Ectodermal cell (in vitro differentiated cells): ENCODE data around the gene CDCP1.
"Not testable (repeated sequence)": the region's sequence is repeated elsewhere in the genome, so short reads cannot be mapped to it uniquely, and the experiment has no call there.

Experiments used
- H3K27ac ChIP-seq: 2 replicates; pipeline ENCODE4 v1.7.0; 2013; ENCODE audit warnings: mild to moderate bottlenecking, low read depth, low read length; ENCODE audit not compliant: insufficient read depth, poor library complexity, severe bottlenecking
- H3K27me3 ChIP-seq: 2 replicates; pipeline ENCODE4 v1.7.0; 2013; ENCODE audit warnings: mild to moderate bottlenecking, low read length; ENCODE audit not compliant: insufficient read depth, control insufficient read depth, poor library complexity, severe bottlenecking
- H3K36me3 ChIP-seq: one replicate; pipeline ENCODE4 v1.7.0; 2013; ENCODE audit warnings: low read length; ENCODE audit not compliant: control insufficient read depth, insufficient read depth
- H3K4me1 ChIP-seq: one replicate; pipeline ENCODE4 v1.7.0; 2013; ENCODE audit warnings: low read length; ENCODE audit not compliant: control insufficient read depth, insufficient read depth
- H3K4me3 ChIP-seq: 2 replicates; pipeline ENCODE4 v1.7.0; 2013; ENCODE audit warnings: low read depth, low read length, control low read depth; ENCODE audit not compliant: insufficient read depth
- H3K9me3 ChIP-seq: 2 replicates; pipeline ENCODE4 v1.7.0; 2013; ENCODE audit warnings: mild to moderate bottlenecking, low read length, moderate library complexity; ENCODE audit not compliant: control insufficient read depth
- WGBS, 2 experiments: methylation state at CpG; one replicate each; pipeline ENCODE4 v1.1.7; 2013; ENCODE audit warnings: missing lambda C conversion rate in 2 of 2; 5-methylcytosine and 5-hydroxymethylcytosine counted together

CDCP1 gene

GRCh38 chr3:45154641-45155147 is 8.5 kb upstream of the CDCP1 start:
- Histone ChIP-seq H3K36me3 (no peaks in the 10 kb centered on the region), H3K9me3 (no peaks in the 10 kb centered on the region), H3K4me3 (no peak overlapping the region), H3K27ac (no peak overlapping the region), H3K4me1 (no peaks in the 10 kb centered on the region), H3K27me3 (no peaks in the 10 kb centered on the region)
- 86 to 90% methylated on average over 6 of the region's 6 CpGs for WGBS, 2 experiments

GRCh38 chr3:45153658-45154437 is 7.7 kb upstream of the CDCP1 start:
- H3K27ac ChIP-seq, result no peak overlapping the region
- WGBS, 2 experiments, result 78 to 80% methylated on average over 4 of the region's 5 CpGs

GRCh38 chr3:45152307-45152706 is 6.1 kb upstream of the CDCP1 start:
- Histone ChIP-seq H3K27me3 (peaks cover 14% of the 10 kb centered on the region), H3K9me3 (no peaks in the 10 kb centered on the region), H3K4me3 (no peak overlapping the region), H3K4me1 (no peaks in the 10 kb centered on the region), H3K36me3 (no peaks in the 10 kb centered on the region), H3K27ac (no peak overlapping the region)
- 40 to 82% methylated on average over 1 of the region's 1 CpG for WGBS, 2 experiments

More at GRCh38 chr3:45153658-45154437, 7.7 kb upstream of the CDCP1 start:
- no peaks in the 10 kb centered on the region for H3K9me3 ChIP-seq
- H3K36me3 ChIP-seq, result no peaks in the 10 kb centered on the region
- no peaks in the 10 kb centered on the region for H3K27me3 ChIP-seq
- no peak overlapping the region for H3K4me3 ChIP-seq
- H3K4me1 ChIP-seq, result no peaks in the 10 kb centered on the region

- peaks cover 26% of the 10 kb centered on the region for H3K27me3 ChIP-seq
- no peaks in the 10 kb centered on the region for H3K9me3 ChIP-seq
- H3K4me1 ChIP-seq, result no peaks in the 10 kb centered on the region
- no peak overlapping the region for H3K4me3 ChIP-seq
- WGBS, 2 experiments, result 60 to 76% methylated on average over 1 to 2 of the region's 2 CpGs
- no peaks in the 10 kb centered on the region for H3K36me3 ChIP-seq
- no peak overlapping the region for H3K27ac ChIP-seq
Observed at GRCh38 chr3:45151100-45151499, 4.9 kb upstream of the CDCP1 start.

GRCh38 chr3:45148921-45149320 is 2.7 kb upstream of the CDCP1 start:
- peaks cover 48% of the 10 kb centered on the region for H3K27me3 ChIP-seq
- H3K27ac ChIP-seq, result no peak overlapping the region
- H3K4me3 ChIP-seq, result no peak overlapping the region
- no peaks in the 10 kb centered on the region for H3K9me3 ChIP-seq
- 88 to 90% methylated on average over 2 of the region's 2 CpGs for WGBS, 2 experiments
- peaks cover 6% of the 10 kb centered on the region for H3K4me1 ChIP-seq
- no peaks in the 10 kb centered on the region for H3K36me3 ChIP-seq

- peaks cover 6% of the 10 kb centered on the region for H3K4me1 ChIP-seq
- peak overlapping the region; percentile 53 for H3K4me3 ChIP-seq
- H3K36me3 ChIP-seq, result no peaks in the 10 kb centered on the region
- H3K27ac ChIP-seq, result no peak overlapping the region
- peaks cover 53% of the 10 kb centered on the region for H3K27me3 ChIP-seq
- no peaks in the 10 kb centered on the region for H3K9me3 ChIP-seq
- WGBS, 2 experiments, result 10% methylated on average over 15 of the region's 15 CpGs
Observed at GRCh38 chr3:45145223-45145622, 955 bp downstream of the CDCP1 start.

- peaks cover 53% of the 10 kb centered on the region for H3K27me3 ChIP-seq
- no peak overlapping the region for H3K27ac ChIP-seq
- peaks cover 6% of the 10 kb centered on the region for H3K4me1 ChIP-seq
- WGBS, 2 experiments, result 94 to 95% methylated on average over 5 to 6 of the region's 6 CpGs
- H3K4me3 ChIP-seq, result no peak overlapping the region
- H3K9me3 ChIP-seq, result no peaks in the 10 kb centered on the region
- H3K36me3 ChIP-seq, result no peaks in the 10 kb centered on the region
Observed at GRCh38 chr3:45143673-45144671, 2.2 kb downstream of the CDCP1 start.

- H3K27ac ChIP-seq, H3K4me1 ChIP-seq, H3K4me3 ChIP-seq, H3K36me3 ChIP-seq, H3K9me3 ChIP-seq: not testable (repeated sequence)
- WGBS, 2 experiments, result 94% methylated on average over 4 of the region's 4 CpGs
- H3K27me3 ChIP-seq, result peaks cover 23% of the 10 kb centered on the region
Observed at GRCh38 chr3:45140770-45141155, 5.4 kb downstream of the CDCP1 start.

- WGBS, 2 experiments, result 75 to 78% methylated on average over 8 of the region's 8 CpGs
- H3K27ac ChIP-seq, result no peak overlapping the region
- H3K9me3 ChIP-seq, result no peaks in the 10 kb centered on the region
- peaks cover 18% of the 10 kb centered on the region for H3K27me3 ChIP-seq
- no peak overlapping the region for H3K4me3 ChIP-seq
- H3K4me1 ChIP-seq, result peaks cover 3% of the 10 kb centered on the region
- no peaks in the 10 kb centered on the region for H3K36me3 ChIP-seq
Observed at GRCh38 chr3:45140141-45140769, 5.9 kb downstream of the CDCP1 start.
